OCI-LY1 (cell line): ENCODE results near the gene PLPP1.

Experiments
- H2AFZ ChIP-seq: fragments of 200-600 bp; sonication (generic), shearing (Covaris generic); 2 replicates; pipeline ENCODE4 v1.6.0; 2014; ENCODE audit warnings: antibody characterized with exemption, mild to moderate bottlenecking, low read length
- H3F3A ChIP-seq: fragments of 200-600 bp; sonication (generic), shearing (Covaris generic); 2 replicates; pipeline ENCODE4 v1.6.0; 2014; ENCODE audit warnings: mild to moderate bottlenecking, antibody characterized with exemption, low read length, moderate library complexity; ENCODE audit not compliant: insufficient read depth
- H3K27ac ChIP-seq: fragments of 200-600 bp; sonication (generic); 2 replicates; pipeline ENCODE4 v1.5.1; 2014; ENCODE audit warnings: low read length, mixed run types, mild to moderate bottlenecking, low read depth; ENCODE audit not compliant: poor library complexity, severe bottlenecking
- H3K27me3 ChIP-seq: fragments of 200-600 bp; sonication (generic); 2 replicates; pipeline ENCODE4 v1.6.0; 2014; ENCODE audit warnings: antibody characterized with exemption, mild to moderate bottlenecking, low read length, moderate library complexity; ENCODE audit not compliant: insufficient read depth
- H3K36me3 ChIP-seq: fragments of 200-600 bp; sonication (generic); 2 replicates; pipeline ENCODE4 v1.6.1; 2014; ENCODE audit warnings: mild to moderate bottlenecking, antibody characterized with exemption, low read length, moderate library complexity, mixed read lengths; ENCODE audit not compliant: insufficient read depth
- H3K4me1 ChIP-seq: fragments of 200-600 bp; sonication (generic); 2 replicates; pipeline ENCODE4 v1.5.1; 2014; ENCODE audit warnings: mild to moderate bottlenecking, low read length, moderate library complexity; ENCODE audit not compliant: insufficient read depth, severe bottlenecking
- H3K4me2 ChIP-seq: fragments of 200-600 bp; sonication (generic), shearing (Covaris generic); 2 replicates; pipeline ENCODE4 v1.6.1; 2014; ENCODE audit warnings: low read length
- H3K4me3 ChIP-seq: fragments of 200-600 bp; sonication (generic); 2 replicates; pipeline ENCODE4 v1.5.1; 2014; ENCODE audit warnings: low read length, low read depth, mild to moderate bottlenecking, mixed read lengths; ENCODE audit not compliant: poor library complexity, severe bottlenecking
- H3K79me2 ChIP-seq: fragments of 200-600 bp; shearing (Covaris generic); 2 replicates; pipeline ENCODE4 v1.6.1; 2016; ENCODE audit warnings: mixed run types, low read length, mixed read lengths; ENCODE audit not compliant: insufficient read depth
- H3K9ac ChIP-seq: fragments of 200-600 bp; sonication (generic), shearing (Covaris generic); 2 replicates; pipeline ENCODE4 v1.6.1; 2014; ENCODE audit warnings: mild to moderate bottlenecking, low read length, mixed read lengths
- H3K9me2 ChIP-seq: fragments of 200-600 bp; sonication (generic), shearing (Covaris generic); 2 replicates; pipeline ENCODE4 v1.6.1; 2014; ENCODE audit warnings: low read depth, mild to moderate bottlenecking, low read length, mixed read lengths
- H3K9me3 ChIP-seq: fragments of 200-600 bp; shearing (Covaris generic); 2 replicates; pipeline ENCODE4 v1.6.1; 2014; ENCODE audit warnings: low read length, mixed read lengths
- H4K20me1 ChIP-seq: fragments of 200-600 bp; sonication (generic), shearing (Covaris generic); 2 replicates; pipeline ENCODE4 v1.6.0; 2016; ENCODE audit warnings: mild to moderate bottlenecking, low read length; ENCODE audit not compliant: insufficient read depth
- CTCF ChIP-seq: fragments of 200-600 bp; sonication (generic), shearing (Covaris generic); IDR thresholded peaks from 2 replicates; pipeline ENCODE4 v1.5.1; 2017; ENCODE audit warnings: mild to moderate bottlenecking, antibody characterized with exemption, low read length, moderate library complexity, mixed read lengths
- EZH2 ChIP-seq: fragments of 200-600 bp; sonication (generic), shearing (Covaris generic); IDR thresholded peaks from 2 replicates; pipeline ENCODE4 v1.8.0; 2017; ENCODE audit warnings: borderline replicate concordance, mixed run types, mild to moderate bottlenecking, antibody characterized with exemption, low read length, moderate library complexity, mixed read lengths

PLPP1 gene

GRCh38 chr5:55480781-55481180 is 54.0 kb downstream of the PLPP1 start:
- Histone ChIP-seq H3F3A (no peaks in the 10 kb centered on the region), H3K4me2 (no peak overlapping the region), H3K27ac (no peak overlapping the region), H2AFZ (no peak overlapping the region), H3K79me2 (no peaks in the 10 kb centered on the region), H3K9me2 (no peaks in the 10 kb centered on the region), H3K36me3 (no peaks in the 10 kb centered on the region), H3K4me3 (no peak overlapping the region), H3K9ac (no peak overlapping the region), H3K4me1 (no peaks in the 10 kb centered on the region), H3K9me3 (no peaks in the 10 kb centered on the region), H4K20me1 (no peaks in the 10 kb centered on the region), H3K27me3 (no peaks in the 10 kb centered on the region)
- no peak for TF ChIP-seq CTCF
- no peak for TF ChIP-seq EZH2

GRCh38 chr5:55472642-55473041 is 62.1 kb downstream of the PLPP1 start:
- H3K36me3 ChIP-seq, result no peaks in the 10 kb centered on the region
- H3K4me3 ChIP-seq, result no peak overlapping the region
- no peak overlapping the region for H3K27ac ChIP-seq
- H2AFZ ChIP-seq, result no peak overlapping the region
- no peak overlapping the region for H3K4me2 ChIP-seq
- no peak for TF ChIP-seq EZH2
- no peak for TF ChIP-seq CTCF
- no peaks in the 10 kb centered on the region for H3K9me3 ChIP-seq
- H3K9ac ChIP-seq, result no peak overlapping the region
- no peaks in the 10 kb centered on the region for H3F3A ChIP-seq
- no peaks in the 10 kb centered on the region for H3K27me3 ChIP-seq
- no peaks in the 10 kb centered on the region for H3K9me2 ChIP-seq
- no peaks in the 10 kb centered on the region for H4K20me1 ChIP-seq
- no peaks in the 10 kb centered on the region for H3K4me1 ChIP-seq
- no peaks in the 10 kb centered on the region for H3K79me2 ChIP-seq

GRCh38 chr5:55471468-55471867 is 63.3 kb downstream of the PLPP1 start:
- no peak overlapping the region for H3K4me3 ChIP-seq
- TF ChIP-seq EZH2 (no peak), CTCF (no peak)
- no peaks in the 10 kb centered on the region for H3K9me2 ChIP-seq
- no peaks in the 10 kb centered on the region for H3K4me1 ChIP-seq
- H3K79me2 ChIP-seq, result no peaks in the 10 kb centered on the region
- H3F3A ChIP-seq, result no peaks in the 10 kb centered on the region
- H2AFZ ChIP-seq, result no peak overlapping the region
- H3K27me3 ChIP-seq, result no peaks in the 10 kb centered on the region
- no peak overlapping the region for H3K27ac ChIP-seq
- no peaks in the 10 kb centered on the region for H3K9me3 ChIP-seq
- no peak overlapping the region for H3K9ac ChIP-seq
- no peaks in the 10 kb centered on the region for H4K20me1 ChIP-seq
- no peak overlapping the region for H3K4me2 ChIP-seq
- H3K36me3 ChIP-seq, result no peaks in the 10 kb centered on the region
